ENCODE measurements around the gene REP15. TPM values are rescaled to one million over a fixed set of nuclear protein-coding genes. Genes with fewer than 3 reads are reported as not detected.

REP15 gene
- total and polyA plus RNA-seq, 4 donors, result 0.58 to 2.1 (median 1.0) TPM

DNA sequence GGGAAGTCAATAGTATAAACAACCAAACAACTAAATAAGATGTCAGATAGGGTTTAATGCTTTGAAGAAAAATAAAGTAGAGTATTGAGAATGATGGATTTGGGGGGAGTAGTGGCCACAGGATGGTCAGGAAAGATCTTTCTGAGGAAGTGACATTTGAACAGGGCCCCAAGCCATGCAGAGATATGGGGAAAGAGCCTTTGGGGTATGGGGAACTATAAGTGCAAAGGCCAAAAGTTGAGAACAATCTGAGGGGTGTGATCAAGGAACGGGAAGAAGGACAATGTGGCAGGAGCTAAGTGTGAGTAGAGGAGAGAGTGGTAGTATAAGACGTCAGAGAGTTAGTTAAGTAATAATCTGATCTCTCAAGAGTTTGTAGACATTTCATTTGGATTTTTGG, 15.7 kb downstream of the REP15 start:
- Histone ChIP-seq H3K27me3 (ENCODE audit: control insufficient read depth in 4 of 4, insufficient read depth in 4 of 4, low read length in 3 of 4) (no peaks in the 10 kb centered on the region), H3K9me3 (ENCODE audit: control insufficient read depth in 4 of 4, low read length in 3 of 4) (no peaks in the 10 kb centered on the region), H3K9ac (ENCODE audit: low read depth in 1 of 2, low read length in 2 of 2) (peak overlapping the region in 1 of 2 donors; percentile 98), H3K4me1 (ENCODE audit: control insufficient read depth in 4 of 4, insufficient read depth in 4 of 4, low read length in 3 of 4) (peaks cover 2 to 16% (median 9%) of the 10 kb centered on the region in 4 donors), H3K27ac (ENCODE audit: low read depth in 1 of 2, low read length in 2 of 2) (no peak overlapping the region), H3K36me3 (ENCODE audit: control insufficient read depth in 4 of 4, insufficient read depth in 3 of 4, low read depth in 1 of 4, low read length in 3 of 4) (peaks cover 2 to 8% (median 4%) of the 10 kb centered on the region in 4 donors), H3K4me3 (ENCODE audit: low read depth in 1 of 3, low read length in 3 of 3) (peak overlapping the region in 1 of 3 donors; percentile 78)
- 80% methylated on average over 2 of the region's 2 CpGs for WGBS
- TF ChIP-seq, protein P1, sequence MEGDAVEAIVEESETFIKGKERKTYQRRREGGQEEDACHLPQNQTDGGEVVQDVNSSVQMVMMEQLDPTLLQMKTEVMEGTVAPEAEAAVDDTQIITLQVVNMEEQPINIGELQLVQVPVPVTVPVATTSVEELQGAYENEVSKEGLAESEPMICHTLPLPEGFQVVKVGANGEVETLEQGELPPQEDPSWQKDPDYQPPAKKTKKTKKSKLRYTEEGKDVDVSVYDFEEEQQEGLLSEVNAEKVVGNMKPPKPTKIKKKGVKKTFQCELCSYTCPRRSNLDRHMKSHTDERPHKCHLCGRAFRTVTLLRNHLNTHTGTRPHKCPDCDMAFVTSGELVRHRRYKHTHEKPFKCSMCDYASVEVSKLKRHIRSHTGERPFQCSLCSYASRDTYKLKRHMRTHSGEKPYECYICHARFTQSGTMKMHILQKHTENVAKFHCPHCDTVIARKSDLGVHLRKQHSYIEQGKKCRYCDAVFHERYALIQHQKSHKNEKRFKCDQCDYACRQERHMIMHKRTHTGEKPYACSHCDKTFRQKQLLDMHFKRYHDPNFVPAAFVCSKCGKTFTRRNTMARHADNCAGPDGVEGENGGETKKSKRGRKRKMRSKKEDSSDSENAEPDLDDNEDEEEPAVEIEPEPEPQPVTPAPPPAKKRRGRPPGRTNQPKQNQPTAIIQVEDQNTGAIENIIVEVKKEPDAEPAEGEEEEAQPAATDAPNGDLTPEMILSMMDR (IDR thresholded peaks at IDR 0.05; ENCODE audit: low read depth, low read length, missing input control), result no peak
- no peak for DNase-seq (ENCODE audit: low spot score)

DNA sequence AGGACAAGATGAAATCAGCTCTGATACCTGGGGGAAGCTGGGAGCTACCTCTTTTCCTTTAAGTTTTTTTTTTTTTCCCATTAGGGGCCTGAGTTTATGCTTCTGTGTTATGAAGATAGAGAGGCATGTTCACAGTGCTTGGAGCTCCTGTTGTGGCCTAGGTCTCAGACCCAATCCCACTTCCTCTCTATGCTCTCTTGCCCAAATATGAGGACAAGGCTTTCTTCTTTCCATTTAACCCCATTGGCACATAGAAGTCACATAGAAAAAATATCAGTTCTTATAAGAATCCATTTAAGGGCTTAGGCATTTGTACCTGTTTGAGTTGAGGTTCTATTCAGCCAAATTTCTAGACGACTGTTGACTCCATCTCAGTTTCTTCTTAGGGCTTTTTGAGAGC, 27.0 kb downstream of the REP15 start:
- H3K4me1 ChIP-seq (ENCODE audit: control insufficient read depth in 4 of 4, insufficient read depth in 4 of 4, low read length in 3 of 4), result no peaks in the 10 kb centered on the region
- H3K27ac ChIP-seq (ENCODE audit: low read depth in 1 of 2, low read length in 2 of 2), result no peak overlapping the region
- WGBS, result 85% methylated on average over 1 of the region's 1 CpG
- H3K27me3 ChIP-seq (ENCODE audit: control insufficient read depth in 4 of 4, insufficient read depth in 4 of 4, low read length in 3 of 4), result no peaks in the 10 kb centered on the region
- H3K9ac ChIP-seq (ENCODE audit: low read depth in 1 of 2, low read length in 2 of 2), result no peak overlapping the region
- peaks cover 7 to 38% (median 24%) of the 10 kb centered on the region in 4 donors for H3K36me3 ChIP-seq (ENCODE audit: control insufficient read depth in 4 of 4, insufficient read depth in 3 of 4, low read depth in 1 of 4, low read length in 3 of 4)
- H3K4me3 ChIP-seq (ENCODE audit: low read depth in 1 of 3, low read length in 3 of 3), result no peak overlapping the region
- no peaks in the 10 kb centered on the region for H3K9me3 ChIP-seq (ENCODE audit: control insufficient read depth in 4 of 4, low read length in 3 of 4)
- TF ChIP-seq, protein P2, sequence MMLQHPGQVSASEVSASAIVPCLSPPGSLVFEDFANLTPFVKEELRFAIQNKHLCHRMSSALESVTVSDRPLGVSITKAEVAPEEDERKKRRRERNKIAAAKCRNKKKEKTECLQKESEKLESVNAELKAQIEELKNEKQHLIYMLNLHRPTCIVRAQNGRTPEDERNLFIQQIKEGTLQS (IDR thresholded peaks at IDR 0.05), result no peak
- no peak for DNase-seq (ENCODE audit: low spot score)

DNA sequence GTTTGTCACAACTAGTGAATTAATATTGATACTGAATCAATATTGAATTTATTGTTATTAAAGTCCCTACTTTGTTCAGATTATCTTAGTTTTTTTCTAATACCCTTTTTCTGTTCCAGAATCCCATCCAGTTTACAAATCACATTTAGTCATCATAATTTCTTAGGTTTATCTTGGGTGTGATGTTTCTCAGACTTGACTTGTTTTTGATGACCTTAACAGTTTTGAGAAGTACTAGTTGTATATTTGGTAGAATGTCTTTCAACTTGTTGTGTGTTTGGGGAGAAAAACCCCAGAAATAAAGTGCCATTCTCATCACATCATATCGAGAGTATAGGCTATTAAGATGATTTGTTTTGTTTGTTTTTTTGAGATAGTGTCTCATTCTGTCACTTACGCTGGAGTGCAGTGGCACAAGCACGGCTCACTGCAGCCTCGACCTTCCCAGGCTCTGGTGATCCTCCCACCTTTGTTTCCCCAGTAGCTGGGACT, 33.9 kb downstream of the REP15 start:
- Histone ChIP-seq H3K36me3 (ENCODE audit: control insufficient read depth in 4 of 4, insufficient read depth in 3 of 4, low read depth in 1 of 4, low read length in 3 of 4) (peaks cover 6 to 13% (median 9%) of the 10 kb centered on the region in 4 donors), H3K27me3 (ENCODE audit: control insufficient read depth in 4 of 4, insufficient read depth in 4 of 4, low read length in 3 of 4) (no peaks in the 10 kb centered on the region), H3K4me1 (ENCODE audit: control insufficient read depth in 4 of 4, insufficient read depth in 4 of 4, low read length in 3 of 4) (peaks cover 0 to 4% (median 0%) of the 10 kb centered on the region in 4 donors), H3K9ac (ENCODE audit: low read depth in 1 of 2, low read length in 2 of 2) (no peak overlapping the region), H3K27ac (ENCODE audit: low read depth in 1 of 2, low read length in 2 of 2) (no peak overlapping the region), H3K4me3 (ENCODE audit: low read depth in 1 of 3, low read length in 3 of 3) (no peak overlapping the region), H3K9me3 (ENCODE audit: control insufficient read depth in 4 of 4, low read length in 3 of 4) (no peaks in the 10 kb centered on the region)
- TF ChIP-seq, protein P3, sequence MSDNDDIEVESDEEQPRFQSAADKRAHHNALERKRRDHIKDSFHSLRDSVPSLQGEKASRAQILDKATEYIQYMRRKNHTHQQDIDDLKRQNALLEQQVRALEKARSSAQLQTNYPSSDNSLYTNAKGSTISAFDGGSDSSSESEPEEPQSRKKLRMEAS (IDR thresholded peaks at IDR 0.05), result no peak
- TF ChIP-seq, protein P1 (IDR thresholded peaks at IDR 0.05; ENCODE audit: low read depth, low read length, missing input control), result no peak
- TF ChIP-seq HNF4G (IDR thresholded peaks at IDR 0.05), result no peak
- TF ChIP-seq NR2F2 (IDR thresholded peaks at IDR 0.05), result no peak
- TF ChIP-seq RAD21 (IDR thresholded peaks at IDR 0.05), result no peak
- WGBS, result 91% methylated on average over 4 of the region's 4 CpGs
- no peak for DNase-seq (ENCODE audit: low spot score)

DNA sequence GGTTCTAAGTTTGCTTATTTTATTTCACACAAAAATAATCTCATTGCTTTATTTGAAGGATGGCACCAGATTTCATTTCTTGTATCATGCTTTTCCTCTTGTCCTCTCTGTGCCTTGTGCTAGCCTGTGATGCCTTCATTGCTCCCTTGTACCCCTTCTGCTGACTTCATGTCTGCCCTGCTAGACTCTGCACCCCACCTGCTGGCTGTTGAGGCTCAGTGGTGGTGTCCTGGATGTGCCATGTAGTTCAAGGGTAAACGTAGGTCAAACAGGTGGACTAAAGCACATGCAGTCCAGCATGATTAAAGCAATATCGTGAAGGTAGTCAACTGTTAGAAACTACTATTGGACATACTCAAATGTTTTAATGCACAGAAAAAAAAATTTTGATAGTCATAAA, 36.0 kb downstream of the REP15 start:
- Histone ChIP-seq H3K9me3 (ENCODE audit: control insufficient read depth in 4 of 4, low read length in 3 of 4) (no peaks in the 10 kb centered on the region), H3K27me3 (ENCODE audit: control insufficient read depth in 4 of 4, insufficient read depth in 4 of 4, low read length in 3 of 4) (no peaks in the 10 kb centered on the region), H3K9ac (ENCODE audit: low read depth in 1 of 2, low read length in 2 of 2) (no peak overlapping the region), H3K36me3 (ENCODE audit: control insufficient read depth in 4 of 4, insufficient read depth in 3 of 4, low read depth in 1 of 4, low read length in 3 of 4) (peaks cover 4 to 20% (median 8%) of the 10 kb centered on the region in 4 donors), H3K4me1 (ENCODE audit: control insufficient read depth in 4 of 4, insufficient read depth in 4 of 4, low read length in 3 of 4) (peaks cover 0 to 4% (median 0%) of the 10 kb centered on the region in 4 donors), H3K27ac (ENCODE audit: low read depth in 1 of 2, low read length in 2 of 2) (no peak overlapping the region), H3K4me3 (ENCODE audit: low read depth in 1 of 3, low read length in 3 of 3) (no peak overlapping the region)
- WGBS, result 32% methylated on average over 2 of the region's 2 CpGs
- no peak for DNase-seq (ENCODE audit: low spot score)
- TF ChIP-seq HNF4A (conservative IDR thresholded peaks at IDR 0.05), result peak; percentile 73 to 94
- peak; percentile 67 to 83 for TF ChIP-seq RXRA (IDR thresholded peaks at IDR 0.05)
- peak; percentile 66 for TF ChIP-seq HNF4G (IDR thresholded peaks at IDR 0.05)
- TF ChIP-seq SP1 (IDR thresholded peaks at IDR 0.05), result peak; percentile 39
- TF ChIP-seq GABPA (IDR thresholded peaks at IDR 0.05 in 1 of 2, conservative IDR thresholded peaks at IDR 0.05 in 1 of 2), result no peak
- TF ChIP-seq RAD21 (IDR thresholded peaks at IDR 0.05), result peak; percentile 57 to 76
- TF ChIP-seq, protein P1 (IDR thresholded peaks at IDR 0.05; ENCODE audit: low read depth, low read length, missing input control), result peak; percentile 37
- TF ChIP-seq, protein P2 (IDR thresholded peaks at IDR 0.05), result no peak
- TF ChIP-seq NR2F2 (IDR thresholded peaks at IDR 0.05), result no peak

All from liver (tissue), 9 donors.